ENCODE data around the gene CLEC18C.
"Not testable (repeated sequence)": the region's sequence is repeated elsewhere in the genome, so short reads cannot be mapped to it uniquely, and the experiment has no call there.

CLEC18C gene

DNA sequence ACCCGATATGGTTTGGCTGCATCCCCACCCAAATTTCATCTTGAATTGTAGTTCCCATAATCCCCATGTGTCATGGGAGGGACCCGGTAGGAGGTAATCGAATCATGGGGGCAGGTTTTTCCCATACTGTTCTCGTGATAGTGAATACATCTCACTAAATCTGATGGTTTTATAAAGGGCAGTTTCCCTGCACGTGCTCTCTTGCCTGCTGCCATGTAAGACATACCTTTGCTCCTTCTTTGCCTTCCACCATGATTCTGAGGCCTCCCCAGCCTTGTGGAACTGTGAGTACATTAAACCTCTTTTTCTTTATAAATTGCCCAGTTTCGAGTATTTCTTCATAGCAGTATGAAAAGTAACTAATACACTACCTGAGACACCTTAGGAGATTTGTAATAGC lies 32.8 kb downstream of the CLEC18C start:
- DNase-seq (ENCODE audit: low spot score): not testable (repeated sequence)

DNA sequence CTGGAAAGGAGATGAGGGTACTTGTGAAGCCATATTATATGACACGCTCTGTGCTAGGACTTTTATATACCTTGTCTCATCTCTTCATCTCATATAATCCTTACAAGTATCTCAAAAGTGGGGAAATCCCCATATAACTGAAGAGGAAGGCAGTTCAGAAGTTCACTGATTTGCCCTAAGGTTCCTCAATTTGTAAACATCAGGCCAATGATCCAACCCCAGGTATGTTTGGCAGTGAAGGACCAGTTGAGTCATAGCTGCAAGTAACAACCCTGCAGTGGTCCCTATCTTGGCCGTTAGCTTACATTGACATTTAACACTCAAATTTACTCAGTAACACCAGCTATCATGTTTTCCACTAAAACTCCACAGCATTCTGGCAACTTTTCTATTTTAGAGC lies 45.0 kb downstream of the CLEC18C start:
- not testable (repeated sequence) for DNase-seq (ENCODE audit: low spot score)

DNA sequence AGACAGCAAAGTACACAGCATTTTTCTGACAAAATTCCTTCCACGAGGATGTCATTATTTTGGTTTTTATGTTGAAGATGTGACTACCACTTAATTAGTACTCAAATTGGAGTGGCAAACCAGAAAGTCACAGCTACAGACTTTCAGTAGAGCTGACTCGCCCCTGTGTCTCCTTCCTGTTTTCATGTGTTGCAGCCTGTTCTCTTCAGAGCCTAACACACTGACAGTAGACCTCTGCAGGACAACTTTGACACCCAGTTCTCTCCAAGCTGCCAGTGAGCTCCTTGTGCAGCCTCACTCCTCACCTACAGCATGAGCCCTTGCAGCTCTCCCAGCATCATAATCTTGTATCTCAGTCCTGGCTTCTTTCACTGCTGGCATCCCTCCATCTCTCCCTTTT lies 49.0 kb downstream of the CLEC18C start:
- not testable (repeated sequence) for DNase-seq (ENCODE audit: low spot score)

DNA sequence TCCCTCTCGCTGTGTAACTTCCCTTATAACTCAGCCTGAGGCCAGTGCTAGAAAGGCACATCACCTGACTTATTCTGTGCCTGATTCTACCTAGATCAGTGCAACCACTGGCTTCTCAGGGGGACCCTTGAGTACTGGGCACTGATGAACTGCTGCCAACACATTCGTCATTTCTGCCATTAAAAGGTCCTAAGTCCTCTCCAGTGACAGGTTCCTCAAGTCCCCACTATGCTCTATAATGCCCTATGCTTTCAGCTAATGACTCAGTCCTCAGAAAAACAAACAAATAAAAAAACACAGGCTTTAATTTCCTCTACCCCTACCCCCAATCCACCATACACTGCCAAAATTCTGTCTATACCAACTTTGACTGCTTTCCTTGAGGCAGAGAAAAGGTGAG lies 49.6 kb downstream of the CLEC18C start:
- not testable (repeated sequence) for DNase-seq (ENCODE audit: low spot score)

DNA sequence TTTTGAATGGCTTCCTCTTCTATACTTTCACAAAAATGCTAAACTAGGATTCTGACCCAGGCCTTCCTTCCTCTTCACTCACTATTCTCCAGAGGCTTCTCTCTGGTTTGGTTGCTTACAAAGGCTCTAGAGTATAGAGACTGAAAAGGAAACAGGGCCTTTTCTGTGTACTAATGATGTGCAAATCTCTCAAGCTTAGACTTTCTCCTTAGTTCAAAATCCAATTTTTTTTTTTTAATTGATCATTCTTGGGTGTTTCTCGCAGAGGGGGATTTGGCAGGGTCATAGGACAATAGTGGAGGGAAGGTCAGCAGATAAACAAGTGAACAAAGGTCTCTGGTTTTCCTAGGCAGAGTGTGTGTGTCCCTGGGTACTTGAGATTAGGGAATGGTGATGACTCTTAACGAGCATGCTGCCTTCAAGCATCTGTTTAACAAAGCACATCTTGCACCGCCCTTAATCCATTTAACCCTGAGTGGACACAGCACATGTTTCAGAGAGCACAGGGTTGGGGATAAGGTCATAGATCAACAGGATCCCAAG lies 50.5 kb downstream of the CLEC18C start:
- not testable (repeated sequence) for DNase-seq (ENCODE audit: low spot score)

DNA sequence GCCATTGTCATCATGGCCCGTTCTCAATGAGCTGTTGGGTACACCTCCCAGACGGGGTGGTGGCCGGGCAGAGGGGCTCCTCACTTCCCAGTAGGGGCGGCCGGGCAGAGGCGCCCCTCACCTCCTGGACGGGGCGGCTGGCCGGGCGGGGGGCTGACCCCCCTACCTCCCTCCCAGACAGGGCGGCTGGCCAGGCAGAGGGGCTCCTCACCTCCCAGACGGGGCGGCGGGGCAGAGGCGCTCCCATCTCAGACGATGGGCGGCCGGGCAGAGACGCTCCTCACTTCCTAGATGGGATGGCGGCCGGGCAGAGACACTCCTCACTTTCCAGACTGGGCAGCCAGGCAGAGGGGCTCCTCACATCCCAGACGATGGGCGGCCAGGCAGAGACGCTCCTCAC lies 51.1 kb downstream of the CLEC18C start:
- not testable (repeated sequence) for DNase-seq (ENCODE audit: low spot score)

DNA sequence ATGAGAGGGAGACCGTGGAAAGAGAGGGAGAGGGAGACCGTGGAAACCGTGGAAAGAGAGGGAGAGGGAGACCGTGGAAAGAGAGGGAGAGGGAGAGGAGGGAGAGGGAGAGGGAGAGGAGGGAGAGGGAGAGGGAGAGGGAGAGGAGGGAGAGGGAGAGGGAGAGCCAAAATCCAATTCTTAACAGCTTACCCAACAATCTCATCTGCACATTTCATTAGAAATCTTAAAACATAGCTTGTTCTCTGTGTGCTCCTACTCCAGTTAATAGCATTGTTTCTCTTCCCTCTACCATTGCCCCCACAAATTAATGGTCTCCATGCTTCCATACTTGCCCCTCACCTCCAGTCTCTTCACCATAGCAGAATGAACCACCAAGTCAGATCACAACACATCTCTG lies 51.8 kb downstream of the CLEC18C start:
- not testable (repeated sequence) for DNase-seq (ENCODE audit: low spot score)

DNA sequence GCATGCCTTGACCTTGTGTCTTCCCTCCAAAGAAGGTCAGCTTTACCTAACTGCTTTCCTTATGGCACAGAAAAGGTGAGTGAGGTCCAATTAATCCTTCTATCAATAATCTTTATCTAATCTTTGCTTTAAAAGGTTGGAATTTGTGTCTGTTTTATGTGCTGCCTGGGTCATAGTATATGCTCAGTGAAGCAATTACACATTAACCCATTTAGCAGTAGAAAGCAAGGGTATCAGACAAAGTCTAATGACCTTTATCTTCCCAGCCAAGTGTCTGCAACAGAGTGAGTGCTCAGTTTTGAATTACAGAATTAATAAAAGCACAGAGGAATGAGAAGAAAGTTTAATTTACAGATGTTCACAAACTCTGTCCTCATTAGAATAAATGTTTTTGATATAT lies 52.4 kb downstream of the CLEC18C start:
- DNase-seq (ENCODE audit: low spot score): not testable (repeated sequence)

DNA sequence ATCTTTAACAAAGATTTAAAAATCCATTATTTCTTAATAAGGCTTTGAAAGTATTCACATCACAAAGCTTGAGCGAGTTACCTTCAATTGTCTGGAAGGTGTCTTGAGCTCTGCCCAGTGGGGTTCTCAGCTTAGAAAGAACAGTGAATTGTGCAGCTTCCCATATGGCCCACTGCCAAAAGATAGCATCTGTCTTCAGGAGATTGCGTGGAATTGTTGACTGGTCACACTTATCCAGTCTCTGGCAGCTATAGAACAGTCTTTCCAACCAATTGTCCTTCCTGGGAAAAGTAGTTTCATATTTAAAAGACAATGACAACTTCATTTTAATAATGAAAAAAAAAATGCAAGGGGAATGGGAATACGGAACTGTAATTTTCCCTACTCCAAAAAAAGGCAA lies 58.2 kb downstream of the CLEC18C start:
- DNase-seq (ENCODE audit: low spot score): not testable (repeated sequence)
